ENCODE measurements around the gene DOCK4.

The DOCK4 gene

GRCh38 chr7:112145206-112145605 is 61.0 kb downstream of the DOCK4 start:
- no peaks in the 10 kb centered on the region for H3K36me3 Mint-ChIP-seq (ENCODE audit: low read depth)
- peaks cover 22% of the 10 kb centered on the region for H3K27me3 Mint-ChIP-seq
- no peaks in the 10 kb centered on the region for H3K9me3 Mint-ChIP-seq
- H3K4me3 Mint-ChIP-seq = no peak overlapping the region
- DNase-seq = no peak
- no peak overlapping the region for H3K27ac Mint-ChIP-seq
- H3K4me1 Mint-ChIP-seq (ENCODE audit: low read depth) = no peaks in the 10 kb centered on the region

- Mint-ChIP-seq H3K27me3 (peaks cover 14% of the 10 kb centered on the region), H3K4me1 (ENCODE audit: low read depth) (no peaks in the 10 kb centered on the region), H3K27ac (no peak overlapping the region), H3K9me3 (no peaks in the 10 kb centered on the region), H3K4me3 (no peak overlapping the region), H3K36me3 (ENCODE audit: low read depth) (no peaks in the 10 kb centered on the region)
- DNase-seq = no peak
Observed at GRCh38 chr7:112144284-112145059, 61.7 kb downstream of the DOCK4 start.

- H3K27me3 Mint-ChIP-seq = peaks cover 8% of the 10 kb centered on the region
- no peak overlapping the region for H3K4me3 Mint-ChIP-seq
- no peak overlapping the region for H3K27ac Mint-ChIP-seq
- no peak for DNase-seq
- no peaks in the 10 kb centered on the region for H3K36me3 Mint-ChIP-seq (ENCODE audit: low read depth)
- peaks cover under 1% of the 10 kb centered on the region for H3K4me1 Mint-ChIP-seq (ENCODE audit: low read depth)
- H3K9me3 Mint-ChIP-seq = no peaks in the 10 kb centered on the region
Observed at GRCh38 chr7:112143582-112143981, 62.6 kb downstream of the DOCK4 start.

GRCh38 chr7:112143136-112143535 is 63.1 kb downstream of the DOCK4 start:
- no peaks in the 10 kb centered on the region for H3K36me3 Mint-ChIP-seq (ENCODE audit: low read depth)
- peaks cover 8% of the 10 kb centered on the region for H3K27me3 Mint-ChIP-seq
- H3K4me1 Mint-ChIP-seq (ENCODE audit: low read depth) = peaks cover 2% of the 10 kb centered on the region
- DNase-seq = no peak
- H3K27ac Mint-ChIP-seq = no peak overlapping the region
- no peak overlapping the region for H3K4me3 Mint-ChIP-seq
- no peaks in the 10 kb centered on the region for H3K9me3 Mint-ChIP-seq

GRCh38 chr7:112140600-112140999 is 65.6 kb downstream of the DOCK4 start:
- no peaks in the 10 kb centered on the region for H3K27me3 Mint-ChIP-seq
- no peaks in the 10 kb centered on the region for H3K9me3 Mint-ChIP-seq
- H3K4me3 Mint-ChIP-seq = no peak overlapping the region
- H3K36me3 Mint-ChIP-seq (ENCODE audit: low read depth) = no peaks in the 10 kb centered on the region
- no peak for DNase-seq
- H3K4me1 Mint-ChIP-seq (ENCODE audit: low read depth) = peaks cover 2% of the 10 kb centered on the region
- no peak overlapping the region for H3K27ac Mint-ChIP-seq

- DNase-seq = no peak
- Mint-ChIP-seq H3K9me3 (no peaks in the 10 kb centered on the region), H3K27ac (no peak overlapping the region), H3K27me3 (no peaks in the 10 kb centered on the region), H3K4me1 (ENCODE audit: low read depth) (peaks cover 2% of the 10 kb centered on the region), H3K4me3 (no peak overlapping the region), H3K36me3 (ENCODE audit: low read depth) (no peaks in the 10 kb centered on the region)
Observed at GRCh38 chr7:112138938-112139337, 67.3 kb downstream of the DOCK4 start.

- peaks cover 2% of the 10 kb centered on the region for H3K4me1 Mint-ChIP-seq (ENCODE audit: low read depth)
- H3K4me3 Mint-ChIP-seq = no peak overlapping the region
- H3K9me3 Mint-ChIP-seq = no peaks in the 10 kb centered on the region
- DNase-seq = no peak
- no peaks in the 10 kb centered on the region for H3K36me3 Mint-ChIP-seq (ENCODE audit: low read depth)
- no peak overlapping the region for H3K27ac Mint-ChIP-seq
- no peaks in the 10 kb centered on the region for H3K27me3 Mint-ChIP-seq
Observed at GRCh38 chr7:112138325-112138852, 67.8 kb downstream of the DOCK4 start.

GRCh38 chr7:112137141-112138101 is 68.8 kb downstream of the DOCK4 start:
- no peaks in the 10 kb centered on the region for H3K9me3 Mint-ChIP-seq
- H3K36me3 Mint-ChIP-seq (ENCODE audit: low read depth) = no peaks in the 10 kb centered on the region
- no peak overlapping the region for H3K27ac Mint-ChIP-seq
- no peak for DNase-seq
- H3K27me3 Mint-ChIP-seq = no peaks in the 10 kb centered on the region
- H3K4me3 Mint-ChIP-seq = no peak overlapping the region
- peaks cover 2% of the 10 kb centered on the region for H3K4me1 Mint-ChIP-seq (ENCODE audit: low read depth)

GRCh38 chr7:112136271-112137008 is 69.8 kb downstream of the DOCK4 start:
- Mint-ChIP-seq H3K4me3 (no peak overlapping the region), H3K27me3 (no peaks in the 10 kb centered on the region), H3K27ac (no peak overlapping the region), H3K36me3 (ENCODE audit: low read depth) (no peaks in the 10 kb centered on the region), H3K4me1 (ENCODE audit: low read depth) (peaks cover 2% of the 10 kb centered on the region), H3K9me3 (no peaks in the 10 kb centered on the region)
- DNase-seq = no peak

- H3K27me3 Mint-ChIP-seq = no peaks in the 10 kb centered on the region
Observed at GRCh38 chr7:112135815-112136214, 70.4 kb downstream of the DOCK4 start.

GRCh38 chr7:112134039-112134438 is 72.2 kb downstream of the DOCK4 start:
- Mint-ChIP-seq H3K9me3 (no peaks in the 10 kb centered on the region), H3K36me3 (ENCODE audit: low read depth) (no peaks in the 10 kb centered on the region), H3K27me3 (peaks cover 6% of the 10 kb centered on the region), H3K4me3 (no peak overlapping the region), H3K27ac (no peak overlapping the region), H3K4me1 (ENCODE audit: low read depth) (peaks cover 2% of the 10 kb centered on the region)
- no peak for DNase-seq

More at GRCh38 chr7:112135815-112136214, 70.4 kb downstream of the DOCK4 start:
- H3K36me3 Mint-ChIP-seq (ENCODE audit: low read depth) = no peaks in the 10 kb centered on the region
- no peak overlapping the region for H3K27ac Mint-ChIP-seq
- no peaks in the 10 kb centered on the region for H3K9me3 Mint-ChIP-seq
- peaks cover 2% of the 10 kb centered on the region for H3K4me1 Mint-ChIP-seq (ENCODE audit: low read depth)
- H3K4me3 Mint-ChIP-seq = no peak overlapping the region
- DNase-seq = no peak

GRCh38 chr7:112133328-112133727 is 72.9 kb downstream of the DOCK4 start:
- no peak overlapping the region for H3K4me3 Mint-ChIP-seq
- H3K9me3 Mint-ChIP-seq = no peaks in the 10 kb centered on the region
- peaks cover 6% of the 10 kb centered on the region for H3K27me3 Mint-ChIP-seq
- no peak overlapping the region for H3K27ac Mint-ChIP-seq
- no peaks in the 10 kb centered on the region for H3K36me3 Mint-ChIP-seq (ENCODE audit: low read depth)
- no peaks in the 10 kb centered on the region for H3K4me1 Mint-ChIP-seq (ENCODE audit: low read depth)
- no peak for DNase-seq

- no peak overlapping the region for H3K4me3 Mint-ChIP-seq
- peaks cover 6% of the 10 kb centered on the region for H3K27me3 Mint-ChIP-seq
- H3K9me3 Mint-ChIP-seq = no peaks in the 10 kb centered on the region
- no peaks in the 10 kb centered on the region for H3K4me1 Mint-ChIP-seq (ENCODE audit: low read depth)
- DNase-seq = no peak
- H3K27ac Mint-ChIP-seq = no peak overlapping the region
- no peaks in the 10 kb centered on the region for H3K36me3 Mint-ChIP-seq (ENCODE audit: low read depth)
Observed at GRCh38 chr7:112132051-112132694, 74.0 kb downstream of the DOCK4 start.
